ENCODE data around the gene RBM5. TPM values are rescaled to one million over a fixed set of nuclear protein-coding genes. Genes with fewer than 3 reads are reported as not detected.

Gene RBM5
- total and polyA plus RNA-seq, 2 donors (not counting 1 experiment from before 2014, with no cell fraction given) = 113 to 174 TPM

DNA sequence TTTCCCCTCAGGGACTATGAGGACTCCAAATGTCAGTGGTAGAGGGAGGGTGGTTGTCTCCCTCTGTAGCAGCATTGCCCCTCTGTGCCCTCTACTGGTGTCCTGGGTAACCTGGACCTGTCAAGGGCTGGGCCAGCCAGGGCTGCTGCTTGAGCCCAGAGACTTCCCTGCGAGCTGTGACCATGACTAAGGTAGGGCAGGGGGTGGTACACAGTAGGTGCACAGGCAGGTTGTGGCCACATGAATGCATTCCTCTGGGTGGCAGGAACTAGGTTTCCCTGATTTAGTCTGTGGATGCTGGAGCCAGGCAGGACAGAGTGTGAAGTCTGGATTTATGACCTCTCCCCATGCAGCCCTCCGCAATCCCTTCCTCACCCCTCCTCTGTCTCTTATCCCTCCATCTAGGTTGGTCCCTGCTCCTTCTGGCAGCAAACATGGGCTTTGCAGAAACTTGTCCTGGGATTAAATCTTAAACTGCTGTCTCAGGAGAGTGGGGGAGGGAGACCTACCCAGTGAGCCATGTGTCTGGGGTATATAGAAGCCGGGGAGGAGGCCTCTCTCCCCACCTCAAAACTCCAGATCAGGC, 57.7 kb downstream of the RBM5 start:
- Histone ChIP-seq H3K4me3 (replicated peaks in 1 of 4; ENCODE audit: control extremely low read depth in 1 of 4, insufficient read depth in 1 of 4, low read depth in 3 of 4, low read length in 4 of 4) (no peak overlapping the region), H3K9ac (ENCODE audit: insufficient read depth, low read length) (no peak overlapping the region), H3K79me2 (ENCODE audit: control insufficient read depth, insufficient read depth, low read length) (no peaks in the 10 kb centered on the region), H3K4me1 (ENCODE audit: control insufficient read depth, extremely low read depth, insufficient read depth, low read length) (no peaks in the 10 kb centered on the region), H2AFZ (ENCODE audit: low read length) (no peak overlapping the region), H3K9me3 (ENCODE audit: control insufficient read depth, insufficient read depth, low read depth, low read length) (no peaks in the 10 kb centered on the region), H4K20me1 (ENCODE audit: control insufficient read depth, extremely low read depth, insufficient read depth, low read length) (no peaks in the 10 kb centered on the region), H3K27ac (ENCODE audit: insufficient read depth, low read length) (no peak overlapping the region), H3K4me2 (ENCODE audit: extremely low read depth, insufficient read depth, low read length) (no peak overlapping the region), H3K36me3 (ENCODE audit: control insufficient read depth, insufficient read depth, low read length) (no peaks in the 10 kb centered on the region), H3K27me3 (ENCODE audit: control insufficient read depth, insufficient read depth, low read length) (no peaks in the 10 kb centered on the region)
- no peak for DNase-seq (ENCODE audit: low read depth in 2 of 2)
- TF ChIP-seq EZH2 (IDR thresholded peaks at IDR 0.05; ENCODE audit: low read length, missing control alignments) = no peak
- TF ChIP-seq, protein P1, sequence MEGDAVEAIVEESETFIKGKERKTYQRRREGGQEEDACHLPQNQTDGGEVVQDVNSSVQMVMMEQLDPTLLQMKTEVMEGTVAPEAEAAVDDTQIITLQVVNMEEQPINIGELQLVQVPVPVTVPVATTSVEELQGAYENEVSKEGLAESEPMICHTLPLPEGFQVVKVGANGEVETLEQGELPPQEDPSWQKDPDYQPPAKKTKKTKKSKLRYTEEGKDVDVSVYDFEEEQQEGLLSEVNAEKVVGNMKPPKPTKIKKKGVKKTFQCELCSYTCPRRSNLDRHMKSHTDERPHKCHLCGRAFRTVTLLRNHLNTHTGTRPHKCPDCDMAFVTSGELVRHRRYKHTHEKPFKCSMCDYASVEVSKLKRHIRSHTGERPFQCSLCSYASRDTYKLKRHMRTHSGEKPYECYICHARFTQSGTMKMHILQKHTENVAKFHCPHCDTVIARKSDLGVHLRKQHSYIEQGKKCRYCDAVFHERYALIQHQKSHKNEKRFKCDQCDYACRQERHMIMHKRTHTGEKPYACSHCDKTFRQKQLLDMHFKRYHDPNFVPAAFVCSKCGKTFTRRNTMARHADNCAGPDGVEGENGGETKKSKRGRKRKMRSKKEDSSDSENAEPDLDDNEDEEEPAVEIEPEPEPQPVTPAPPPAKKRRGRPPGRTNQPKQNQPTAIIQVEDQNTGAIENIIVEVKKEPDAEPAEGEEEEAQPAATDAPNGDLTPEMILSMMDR (conservative IDR thresholded peaks at IDR 0.05 in 1 of 2, IDR thresholded peaks at IDR 0.05 in 1 of 2; ENCODE audit: low read depth in 1 of 2, low read length in 2 of 2) = no peak

DNA sequence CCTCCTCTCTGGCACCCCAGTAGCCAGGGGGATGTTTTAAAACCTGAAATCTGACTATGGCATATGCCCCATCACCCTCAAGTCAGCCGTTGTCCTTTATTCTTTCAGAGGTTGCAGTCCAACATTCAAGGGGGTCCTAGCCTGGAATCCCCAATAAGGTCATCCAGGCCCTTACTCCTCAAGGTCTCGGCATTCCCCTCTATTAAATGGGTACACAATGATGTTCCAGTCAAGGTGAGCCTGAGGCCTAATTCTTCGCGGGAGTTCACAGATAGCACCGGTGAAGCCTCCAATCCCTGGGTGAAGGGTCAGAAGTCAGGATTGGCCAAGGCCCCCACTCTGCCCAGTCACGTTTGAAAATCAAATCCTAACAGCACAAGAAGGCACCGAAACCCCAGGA, 58.3 kb downstream of the RBM5 start:
- H4K20me1 ChIP-seq (ENCODE audit: control insufficient read depth, extremely low read depth, insufficient read depth, low read length) = no peaks in the 10 kb centered on the region
- DNase-seq (ENCODE audit: low read depth in 2 of 2) = no peak
- H3K4me3 ChIP-seq (replicated peaks in 1 of 4; ENCODE audit: control extremely low read depth in 1 of 4, insufficient read depth in 1 of 4, low read depth in 3 of 4, low read length in 4 of 4) = no peak overlapping the region
- H3K27me3 ChIP-seq (ENCODE audit: control insufficient read depth, insufficient read depth, low read length) = no peaks in the 10 kb centered on the region
- H3K36me3 ChIP-seq (ENCODE audit: control insufficient read depth, insufficient read depth, low read length) = no peaks in the 10 kb centered on the region
- no peaks in the 10 kb centered on the region for H3K79me2 ChIP-seq (ENCODE audit: control insufficient read depth, insufficient read depth, low read length)
- no peaks in the 10 kb centered on the region for H3K4me1 ChIP-seq (ENCODE audit: control insufficient read depth, extremely low read depth, insufficient read depth, low read length)
- TF ChIP-seq, protein P1 (conservative IDR thresholded peaks at IDR 0.05 in 1 of 2, IDR thresholded peaks at IDR 0.05 in 1 of 2; ENCODE audit: low read depth in 1 of 2, low read length in 2 of 2) = no peak
- H3K4me2 ChIP-seq (ENCODE audit: extremely low read depth, insufficient read depth, low read length) = no peak overlapping the region
- H3K27ac ChIP-seq (ENCODE audit: insufficient read depth, low read length) = no peak overlapping the region
- no peak overlapping the region for H2AFZ ChIP-seq (ENCODE audit: low read length)
- H3K9ac ChIP-seq (ENCODE audit: insufficient read depth, low read length) = no peak overlapping the region
- no peaks in the 10 kb centered on the region for H3K9me3 ChIP-seq (ENCODE audit: control insufficient read depth, insufficient read depth, low read depth, low read length)

DNA sequence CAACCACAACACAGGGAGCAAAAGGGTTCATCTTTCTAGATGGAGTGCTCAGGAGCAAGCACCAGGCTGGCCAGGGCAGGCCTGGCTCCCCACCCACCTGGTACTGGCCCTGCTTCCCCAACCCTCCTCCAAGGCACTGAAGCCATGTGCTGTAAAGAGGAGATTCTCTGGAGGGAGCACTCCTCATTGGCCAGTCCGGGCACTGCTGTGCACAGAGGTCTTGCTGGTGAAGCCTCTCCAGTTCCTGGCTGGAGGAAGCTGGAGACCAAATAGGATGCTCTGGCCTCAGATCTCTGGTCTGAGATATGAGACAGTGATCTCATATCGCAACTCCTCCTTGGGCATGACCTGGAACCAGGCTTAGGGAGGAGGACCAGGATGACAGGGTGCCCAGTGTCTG, 58.7 kb downstream of the RBM5 start:
- DNase-seq (ENCODE audit: low read depth in 2 of 2) = no peak
- no peak for TF ChIP-seq EZH2 (IDR thresholded peaks at IDR 0.05; ENCODE audit: low read length, missing control alignments)
- TF ChIP-seq, protein P1 (conservative IDR thresholded peaks at IDR 0.05 in 1 of 2, IDR thresholded peaks at IDR 0.05 in 1 of 2; ENCODE audit: low read depth in 1 of 2, low read length in 2 of 2) = no peak
- H3K4me1 ChIP-seq (ENCODE audit: control insufficient read depth, extremely low read depth, insufficient read depth, low read length) = no peaks in the 10 kb centered on the region
- no peaks in the 10 kb centered on the region for H4K20me1 ChIP-seq (ENCODE audit: control insufficient read depth, extremely low read depth, insufficient read depth, low read length)
- no peaks in the 10 kb centered on the region for H3K27me3 ChIP-seq (ENCODE audit: control insufficient read depth, insufficient read depth, low read length)
- no peak overlapping the region for H3K4me3 ChIP-seq (replicated peaks in 1 of 4; ENCODE audit: control extremely low read depth in 1 of 4, insufficient read depth in 1 of 4, low read depth in 3 of 4, low read length in 4 of 4)
- H3K9me3 ChIP-seq (ENCODE audit: control insufficient read depth, insufficient read depth, low read depth, low read length) = no peaks in the 10 kb centered on the region
- H3K79me2 ChIP-seq (ENCODE audit: control insufficient read depth, insufficient read depth, low read length) = no peaks in the 10 kb centered on the region
- H3K9ac ChIP-seq (ENCODE audit: insufficient read depth, low read length) = no peak overlapping the region
- H3K36me3 ChIP-seq (ENCODE audit: control insufficient read depth, insufficient read depth, low read length) = no peaks in the 10 kb centered on the region
- H2AFZ ChIP-seq (ENCODE audit: low read length) = no peak overlapping the region
- no peak overlapping the region for H3K4me2 ChIP-seq (ENCODE audit: extremely low read depth, insufficient read depth, low read length)
- no peak overlapping the region for H3K27ac ChIP-seq (ENCODE audit: insufficient read depth, low read length)

Data from fibroblast of lung (primary cell).